ENCODE data around the gene F12.

F12 gene

GRCh38 chr5:177389241-177390169 is 19.9 kb downstream of the F12 start:
- ChIA-PET POLR2A (interaction anchor here (0.7 to 1.5 kb wide), 7 partner anchors 13 to 66 kb away, joined by 3 to 12 read pairs (median 5); partner anchors contain the start of genes GRK6 and LMAN2), CTCF (interaction anchor here (0.5 to 4.1 kb wide), 15 partner anchors 9 to 127 kb away, joined by 3 to 56 read pairs (median 5); partner anchors contain the start of gene GRK6)
- TF ChIP-seq TARDBP (IDR thresholded peaks at IDR 0.05) (no peak), HDGF (IDR thresholded peaks at IDR 0.05; ENCODE audit: borderline replicate concordance) (no peak), SUZ12 (IDR thresholded peaks at IDR 0.05) (no peak), SP1 (IDR thresholded peaks at IDR 0.05) (no peak), NFRKB (IDR thresholded peaks at IDR 0.05) (no peak), BHLHE40 (IDR thresholded peaks at IDR 0.05; ENCODE audit: borderline replicate concordance) (no peak), FOXA1 (IDR thresholded peaks at IDR 0.05) (no peak), PKNOX1 (IDR thresholded peaks at IDR 0.05) (no peak), ZNF384 (IDR thresholded peaks at IDR 0.05) (no peak), CTBP1 (IDR thresholded peaks at IDR 0.05; ENCODE audit: borderline replicate concordance) (no peak), FOXM1 (IDR thresholded peaks at IDR 0.05; ENCODE audit: borderline replicate concordance) (no peak), LEF1 (IDR thresholded peaks at IDR 0.05; ENCODE audit: borderline replicate concordance) (no peak), ARNT (IDR thresholded peaks at IDR 0.05) (no peak), ELF4 (IDR thresholded peaks at IDR 0.05) (no peak), FOXK2 (IDR thresholded peaks at IDR 0.05) (no peak)
- DNase-seq (ENCODE audit: extremely low spot score): no peak

DNA sequence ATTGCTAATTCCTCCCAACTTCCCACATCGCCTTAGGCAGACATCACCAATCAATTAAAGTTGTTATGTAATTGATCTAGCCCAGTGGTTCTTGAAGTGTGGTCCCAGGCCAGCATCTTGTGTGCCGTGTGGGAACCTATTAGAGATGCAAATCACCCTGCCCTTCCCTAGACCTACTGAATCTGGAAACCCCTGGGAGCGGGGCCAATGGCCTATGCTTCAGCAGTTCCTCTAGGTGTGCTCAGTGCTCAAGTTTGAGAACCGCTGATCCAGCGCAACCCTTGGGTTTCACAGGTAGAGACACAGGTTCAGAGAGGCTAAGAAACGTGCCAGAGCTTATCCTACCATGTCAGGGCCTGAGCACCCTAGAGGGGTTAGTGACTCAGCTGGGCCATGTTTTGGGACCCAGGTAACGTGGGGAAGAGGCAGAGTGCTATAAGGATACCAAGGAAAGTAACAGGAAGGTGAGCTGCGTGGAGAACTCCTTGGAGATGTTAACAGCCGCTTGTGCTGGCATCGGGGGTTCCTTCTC is 20.8 kb downstream of the F12 start:
- DNase-seq (ENCODE audit: extremely low spot score): no peak
- no peak for TF ChIP-seq HDGF (IDR thresholded peaks at IDR 0.05; ENCODE audit: borderline replicate concordance)
- TF ChIP-seq TARDBP (IDR thresholded peaks at IDR 0.05): no peak
- TF ChIP-seq ELF4 (IDR thresholded peaks at IDR 0.05): no peak
- no peak for TF ChIP-seq ARNT (IDR thresholded peaks at IDR 0.05)
- no peak for TF ChIP-seq FOXM1 (IDR thresholded peaks at IDR 0.05; ENCODE audit: borderline replicate concordance)
- TF ChIP-seq PKNOX1 (IDR thresholded peaks at IDR 0.05): no peak
- no peak for TF ChIP-seq NFRKB (IDR thresholded peaks at IDR 0.05)
- no peak for TF ChIP-seq SUZ12 (IDR thresholded peaks at IDR 0.05)
- no peak for TF ChIP-seq FOXA1 (IDR thresholded peaks at IDR 0.05)
- TF ChIP-seq LEF1 (IDR thresholded peaks at IDR 0.05; ENCODE audit: borderline replicate concordance): no peak
- no peak for TF ChIP-seq L3MBTL2 (conservative IDR thresholded peaks at IDR 0.05)
- TF ChIP-seq CTBP1 (IDR thresholded peaks at IDR 0.05; ENCODE audit: borderline replicate concordance): no peak
- TF ChIP-seq FOXK2 (IDR thresholded peaks at IDR 0.05): no peak
- TF ChIP-seq BHLHE40 (IDR thresholded peaks at IDR 0.05; ENCODE audit: borderline replicate concordance): no peak
- ChIA-PET CTCF (interaction anchor here (0.9 to 4.1 kb wide), 10 partner anchors 14 to 79 kb away, joined by 3 to 56 read pairs (median 5); partner anchors contain the start of gene GRK6), POLR2A (interaction anchor here (1.2 to 1.3 kb wide), 3 partner anchors 21 to 38 kb away, joined by 4 to 7 read pairs (median 5); partner anchors contain the start of genes GRK6 and LMAN2)

GRCh38 chr5:177387405-177387804 is 22.0 kb downstream of the F12 start:
- TF ChIP-seq HDGF (IDR thresholded peaks at IDR 0.05; ENCODE audit: borderline replicate concordance): no peak
- TF ChIP-seq FOXA1 (IDR thresholded peaks at IDR 0.05): no peak
- no peak for TF ChIP-seq FOXM1 (IDR thresholded peaks at IDR 0.05; ENCODE audit: borderline replicate concordance)
- no peak for TF ChIP-seq CTBP1 (IDR thresholded peaks at IDR 0.05; ENCODE audit: borderline replicate concordance)
- no peak for TF ChIP-seq SUZ12 (IDR thresholded peaks at IDR 0.05)
- TF ChIP-seq L3MBTL2 (conservative IDR thresholded peaks at IDR 0.05): no peak
- no peak for TF ChIP-seq PKNOX1 (IDR thresholded peaks at IDR 0.05)
- no peak for TF ChIP-seq ELF4 (IDR thresholded peaks at IDR 0.05)
- TF ChIP-seq ARNT (IDR thresholded peaks at IDR 0.05): no peak
- TF ChIP-seq ZNF384 (IDR thresholded peaks at IDR 0.05): no peak
- POLR2A ChIA-PET: no interaction called here
- CTCF ChIA-PET: interaction anchor here (0.6 to 2.2 kb wide), 3 partner anchors 15 to 68 kb away, joined by 3 to 6 read pairs (median 3); no protein-coding TSS in a partner anchor
- DNase-seq (ENCODE audit: extremely low spot score): no peak

GRCh38 chr5:177386542-177386941 is 22.8 kb downstream of the F12 start:
- DNase-seq (ENCODE audit: extremely low spot score): no peak
- CTCF ChIA-PET: interaction anchor here (0.6 to 2.2 kb wide), 2 partner anchors 68 to 119 kb away, joined by 4 to 6 read pairs; no protein-coding TSS in a partner anchor
- POLR2A ChIA-PET: interaction anchor here (0.9 to 1.0 kb wide), 2 partner anchors 35 to 83 kb away, joined by 3 to 4 read pairs; partner anchors contain the start of genes LMAN2, PRELID1 and RAB24
- no peak for TF ChIP-seq ZNF384 (IDR thresholded peaks at IDR 0.05)
- TF ChIP-seq FOXA1 (IDR thresholded peaks at IDR 0.05): no peak
- TF ChIP-seq FOXK2 (IDR thresholded peaks at IDR 0.05): no peak
- no peak for TF ChIP-seq FOXM1 (IDR thresholded peaks at IDR 0.05; ENCODE audit: borderline replicate concordance)
- no peak for TF ChIP-seq LEF1 (IDR thresholded peaks at IDR 0.05; ENCODE audit: borderline replicate concordance)
- no peak for TF ChIP-seq SP1 (IDR thresholded peaks at IDR 0.05)
- no peak for TF ChIP-seq PKNOX1 (IDR thresholded peaks at IDR 0.05)
- TF ChIP-seq ARNT (IDR thresholded peaks at IDR 0.05): no peak
- TF ChIP-seq BHLHE40 (IDR thresholded peaks at IDR 0.05; ENCODE audit: borderline replicate concordance): no peak
- no peak for TF ChIP-seq ELF4 (IDR thresholded peaks at IDR 0.05)
- TF ChIP-seq SUZ12 (IDR thresholded peaks at IDR 0.05): no peak
- no peak for TF ChIP-seq HDGF (IDR thresholded peaks at IDR 0.05; ENCODE audit: borderline replicate concordance)
